ENCODE results near the gene NRSN2. TPM values are rescaled to one million over a fixed set of nuclear protein-coding genes. Genes with fewer than 3 reads are reported as not detected.

Gene NRSN2
- 1 to 10 TPM in 3 of 5 experiments, under 1 TPM in 2; 0.24 to 2.1 (median 1.3) TPM for total RNA-seq
- polyA plus RNA-seq: 1 to 10 TPM; 1.3 to 1.8 TPM
- 0.54 reads per million for total RNA-seq

GRCh38 chr20:346640-347316 is at the start of gene NRSN2:
NRSN2 (plus strand) TSS chr20:347111; CDS start chr20:349644, 2,533 bp downstream.
- peaks cover 0 to 13% (median 0%) of the 10 kb centered on the region in 5 donors for H3K27me3 Mint-ChIP-seq
- H3K4me3 ChIP-seq (ENCODE audit: low read length): peak within 1 kb of the TSS; percentile 71
- peaks cover 0 to 4% of the 10 kb centered on the region in 2 donors for H3K4me1 ChIP-seq (ENCODE audit: control insufficient read depth in 2 of 2, insufficient read depth in 2 of 2, low read length in 2 of 2)
- ATAC-seq: peak; percentile 50
- peaks cover 0 to 7% (median 0%) of the 10 kb centered on the region in 3 experiments for H3K36me3 ChIP-seq (ENCODE audit: control insufficient read depth in 2 of 3, insufficient read depth in 3 of 3, low read length in 3 of 3)
- no peaks in the 10 kb centered on the region for H3K9me3 ChIP-seq (ENCODE audit: control insufficient read depth in 2 of 3, low read length in 3 of 3)
- H3K27me3 ChIP-seq (ENCODE audit: control insufficient read depth in 2 of 2, insufficient read depth in 2 of 2, low read length in 2 of 2): no peaks in the 10 kb centered on the region
- DNase-seq: no peak
- H3K27ac Mint-ChIP-seq: peak within 1 kb of the TSS in 5 of 9 donors; percentile 34 to 81 (median 63)
- peak within 1 kb of the TSS; percentile 69 to 98 (median 91) for H3K4me3 Mint-ChIP-seq
- CTCF ChIA-PET: interaction anchor here (1.5 kb wide), 1 partner anchor 16 kb away, joined by 6 read pairs; no protein-coding TSS in a partner anchor
- H3K36me3 Mint-ChIP-seq: peaks cover 0 to 5% (median 4%) of the 10 kb centered on the region in 5 donors
- intact Hi-C loops (cut with micrococcal nuclease): loop anchor here (1.0 to 2.0 kb wide), 2 partner anchors 19 to 20 kb away; no protein-coding TSS in a partner anchor
- POLR2A ChIA-PET: interaction anchor here (1.0 kb wide), 1 partner anchor 197 kb away, joined by 4 read pairs; the partner anchor contains the start of gene CSNK2A1
- peaks cover 0 to 4% (median 0%) of the 10 kb centered on the region in 11 donors for H3K9me3 Mint-ChIP-seq
- H3K4me1 Mint-ChIP-seq: peaks cover 13 to 20% (median 14%) of the 10 kb centered on the region in 7 donors
- peak within 1 kb of the TSS; percentile 56 for H3K27ac ChIP-seq (ENCODE audit: low read depth, low read length)

- Histone ChIP-seq H3K27me3 (ENCODE audit: control insufficient read depth in 2 of 2, insufficient read depth in 2 of 2, low read length in 2 of 2) (no peaks in the 10 kb centered on the region), H3K27ac (ENCODE audit: low read depth, low read length) (peak overlapping the region; percentile 91), H3K4me1 (ENCODE audit: control insufficient read depth in 2 of 2, insufficient read depth in 2 of 2, low read length in 2 of 2) (peaks cover 14 to 21% of the 10 kb centered on the region in 2 donors), H3K4me3 (ENCODE audit: low read length) (peak overlapping the region; percentile 96), H3K9me3 (ENCODE audit: control insufficient read depth in 2 of 3, low read length in 3 of 3) (no peaks in the 10 kb centered on the region), H3K36me3 (ENCODE audit: control insufficient read depth in 2 of 3, insufficient read depth in 3 of 3, low read length in 3 of 3) (peaks cover 0 to 12% (median 0%) of the 10 kb centered on the region in 3 experiments)
- POLR2A ChIA-PET: interaction anchor here (0.6 to 6.1 kb wide), 10 partner anchors 9 to 245 kb away, joined by 3 to 74 read pairs (median 4); partner anchors contain the start of genes CSNK2A1 and SOX12
- Mint-ChIP-seq H3K36me3 (peaks cover 0 to 23% (median 0%) of the 10 kb centered on the region in 5 donors), H3K4me1 (peaks cover 33 to 48% (median 37%) of the 10 kb centered on the region in 7 donors), H3K9me3 (peaks cover 0 to 8% (median 0%) of the 10 kb centered on the region in 11 donors), H3K4me3 (peak overlapping the region; percentile 92 to 100 (median 98)), H3K27ac (peak overlapping the region; percentile 93 to 99 (median 97)), H3K27me3 (peaks cover 0 to 2% (median 0%) of the 10 kb centered on the region in 5 donors)
- DNase-seq (peak; percentile 16 to 51 (median 38)), ATAC-seq (peak; percentile 19)
- intact Hi-C loops (cut with micrococcal nuclease): loop anchor here (1.0 to 2.0 kb wide), 8 partner anchors 8 to 245 kb away; partner anchors contain the start of genes C20orf96 (in 2 of the 2), CSNK2A1 (in 1 of the 2), SOX12 (in 1 of the 2) and TBC1D20 (in 1 of the 2)
- CTCF ChIA-PET: interaction anchor here (0.5 to 1.9 kb wide), 3 partner anchors 33 to 210 kb away, joined by 3 to 6 read pairs (median 3); no protein-coding TSS in a partner anchor
Measured at GRCh38 chr20:297925-298775, 48.8 kb upstream of the NRSN2 start.

GRCh38 chr20:298776-299391 is 48.0 kb upstream of the NRSN2 start:
- ChIA-PET POLR2A (interaction anchor here (0.7 to 6.1 kb wide), 7 partner anchors 9 to 41 kb away, joined by 3 to 74 read pairs (median 6); partner anchors contain the start of gene SOX12), CTCF (interaction anchor here (1.9 kb wide), 1 partner anchor 32 kb away, joined by 6 read pairs; no protein-coding TSS in a partner anchor)
- peaks cover 0 to 8% (median 0%) of the 10 kb centered on the region in 11 donors for H3K9me3 Mint-ChIP-seq
- intact Hi-C loops (cut with micrococcal nuclease): loop anchor here (1.0 to 2.0 kb wide), 4 partner anchors 9 to 164 kb away; partner anchors contain the start of genes C20orf96 (in 2 of the 2) and TBC1D20 (in 1 of the 2)
- H3K27me3 Mint-ChIP-seq: peaks cover 0 to 2% (median 0%) of the 10 kb centered on the region in 5 donors
- DNase-seq (peak in 1 of 9 donors; percentile 33), ATAC-seq (no peak)
- peaks cover 0 to 23% (median 0%) of the 10 kb centered on the region in 5 donors for H3K36me3 Mint-ChIP-seq
- peak overlapping the region; percentile 96 for H3K4me3 ChIP-seq (ENCODE audit: low read length)
- peak overlapping the region; percentile 93 to 99 (median 97) for H3K27ac Mint-ChIP-seq
- peaks cover 33 to 48% (median 37%) of the 10 kb centered on the region in 7 donors for H3K4me1 Mint-ChIP-seq
- no peaks in the 10 kb centered on the region for H3K9me3 ChIP-seq (ENCODE audit: control insufficient read depth in 2 of 3, low read length in 3 of 3)
- H3K4me1 ChIP-seq (ENCODE audit: control insufficient read depth in 2 of 2, insufficient read depth in 2 of 2, low read length in 2 of 2): peaks cover 14 to 21% of the 10 kb centered on the region in 2 donors
- no peaks in the 10 kb centered on the region for H3K27me3 ChIP-seq (ENCODE audit: control insufficient read depth in 2 of 2, insufficient read depth in 2 of 2, low read length in 2 of 2)
- peak overlapping the region; percentile 91 for H3K27ac ChIP-seq (ENCODE audit: low read depth, low read length)
- peak overlapping the region; percentile 92 to 100 (median 98) for H3K4me3 Mint-ChIP-seq
- peaks cover 0 to 12% (median 0%) of the 10 kb centered on the region in 3 experiments for H3K36me3 ChIP-seq (ENCODE audit: control insufficient read depth in 2 of 3, insufficient read depth in 3 of 3, low read length in 3 of 3)

- H3K4me1 ChIP-seq (ENCODE audit: control insufficient read depth in 2 of 2, insufficient read depth in 2 of 2, low read length in 2 of 2): peaks cover 14 to 21% of the 10 kb centered on the region in 2 donors
- ChIA-PET CTCF (interaction anchor here (0.9 kb wide), 1 partner anchor 10 kb away, joined by 3 read pairs; no protein-coding TSS in a partner anchor), POLR2A (interaction anchor here (0.6 to 6.1 kb wide), 7 partner anchors 9 to 73 kb away, joined by 3 to 74 read pairs (median 4); partner anchors contain the start of genes DEFB129 and SOX12)
- Mint-ChIP-seq H3K4me1 (peaks cover 33 to 44% (median 37%) of the 10 kb centered on the region in 7 donors), H3K36me3 (peaks cover 0 to 23% (median 0%) of the 10 kb centered on the region in 5 donors), H3K27ac (peak overlapping the region in 8 of 9 donors; percentile 25 to 98 (median 54)), H3K4me3 (peak overlapping the region; percentile 4 to 100 (median 73)), H3K27me3 (peaks cover 0 to 2% (median 0%) of the 10 kb centered on the region in 5 donors), H3K9me3 (peaks cover 0 to 8% (median 0%) of the 10 kb centered on the region in 11 donors)
- H3K27ac ChIP-seq (ENCODE audit: low read depth, low read length): peak overlapping the region; percentile 91
- no peaks in the 10 kb centered on the region for H3K9me3 ChIP-seq (ENCODE audit: control insufficient read depth in 2 of 3, low read length in 3 of 3)
- DNase-seq (no peak), ATAC-seq (no peak)
- H3K36me3 ChIP-seq (ENCODE audit: control insufficient read depth in 2 of 3, insufficient read depth in 3 of 3, low read length in 3 of 3): peaks cover 0 to 12% (median 0%) of the 10 kb centered on the region in 3 experiments
- intact Hi-C loops (cut with micrococcal nuclease): no loop called here
- no peak overlapping the region for H3K4me3 ChIP-seq (ENCODE audit: low read length)
- no peaks in the 10 kb centered on the region for H3K27me3 ChIP-seq (ENCODE audit: control insufficient read depth in 2 of 2, insufficient read depth in 2 of 2, low read length in 2 of 2)
Measured at GRCh38 chr20:300345-300990, 46.4 kb upstream of the NRSN2 start.

All from naive thymus-derived CD4-positive, alpha-beta T cell (primary cell).